HFF-Myc (cell line): ENCODE results near the gene P2RX4.
"Not testable (repeated sequence)": the region's sequence is repeated elsewhere in the genome, so short reads cannot be mapped to it uniquely, and the experiment has no call there.

Source experiments
- DNase-seq: peaks from one replicate; pipeline ENCODE4 v3.0.0-alpha.2; 2011; ENCODE audit warnings: low read depth; ENCODE audit errors: extremely low read depth
- H3K4me3 ChIP-seq: replicated peaks from 2 replicates; pipeline ENCODE4 v1.5.1; 2011; ENCODE audit warnings: low read depth, mild to moderate bottlenecking, control low read depth, low read length
- TF ChIP-seq, protein P1 (sequence below): IDR thresholded peaks from 2 replicates; pipeline ENCODE4 v1.5.1; 2012; ENCODE audit warnings: mild to moderate bottlenecking, low read depth, low read length, control low read depth; ENCODE audit errors: missing control alignments

Gene P2RX4

DNA sequence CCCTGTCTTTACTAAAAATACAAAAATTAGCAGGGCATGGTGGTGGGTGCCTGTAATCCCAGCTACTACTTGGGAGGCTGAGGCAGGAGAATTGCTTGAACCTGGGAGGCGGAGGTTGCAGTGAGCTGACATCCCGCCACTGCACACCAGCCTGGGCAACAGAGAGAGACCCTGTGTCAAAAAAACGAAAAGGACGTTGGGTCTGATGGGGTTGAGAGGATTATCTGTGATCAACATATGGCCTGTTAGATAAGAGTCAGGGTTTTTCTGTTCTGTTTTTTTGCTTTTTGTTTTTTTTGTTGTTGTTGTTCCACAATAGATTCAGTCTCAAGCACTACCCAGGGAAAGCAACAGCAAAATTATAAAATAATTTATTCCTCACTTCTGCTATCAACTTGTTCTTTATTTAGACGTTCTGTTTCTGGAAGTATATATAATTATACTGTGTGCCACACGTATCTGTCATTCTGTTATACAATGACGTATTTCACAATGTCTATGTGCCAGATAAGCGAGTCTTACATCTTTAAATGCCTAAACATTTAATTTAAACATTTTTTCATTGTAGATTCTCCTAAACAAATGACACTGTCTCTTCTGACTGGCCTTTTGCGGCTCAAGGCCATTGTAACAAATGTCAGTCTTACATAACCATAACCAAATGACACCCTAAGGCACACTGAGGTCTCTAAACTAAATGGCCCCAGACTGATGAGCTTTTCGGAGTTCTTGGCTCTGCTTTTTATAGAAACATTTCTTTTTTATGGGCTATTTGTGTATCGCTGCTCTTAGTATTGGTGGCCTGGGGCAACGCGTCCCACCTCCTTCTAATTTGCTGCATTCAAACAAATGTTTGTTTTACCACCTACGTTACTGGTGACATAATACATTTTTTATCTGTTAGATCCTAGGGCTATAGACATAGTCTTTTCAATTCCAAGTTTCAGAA lies 7.2 kb upstream of the P2RX4 start:
- no peak overlapping the region for H3K4me3 ChIP-seq
- no peak for DNase-seq
- TF ChIP-seq, protein P1, sequence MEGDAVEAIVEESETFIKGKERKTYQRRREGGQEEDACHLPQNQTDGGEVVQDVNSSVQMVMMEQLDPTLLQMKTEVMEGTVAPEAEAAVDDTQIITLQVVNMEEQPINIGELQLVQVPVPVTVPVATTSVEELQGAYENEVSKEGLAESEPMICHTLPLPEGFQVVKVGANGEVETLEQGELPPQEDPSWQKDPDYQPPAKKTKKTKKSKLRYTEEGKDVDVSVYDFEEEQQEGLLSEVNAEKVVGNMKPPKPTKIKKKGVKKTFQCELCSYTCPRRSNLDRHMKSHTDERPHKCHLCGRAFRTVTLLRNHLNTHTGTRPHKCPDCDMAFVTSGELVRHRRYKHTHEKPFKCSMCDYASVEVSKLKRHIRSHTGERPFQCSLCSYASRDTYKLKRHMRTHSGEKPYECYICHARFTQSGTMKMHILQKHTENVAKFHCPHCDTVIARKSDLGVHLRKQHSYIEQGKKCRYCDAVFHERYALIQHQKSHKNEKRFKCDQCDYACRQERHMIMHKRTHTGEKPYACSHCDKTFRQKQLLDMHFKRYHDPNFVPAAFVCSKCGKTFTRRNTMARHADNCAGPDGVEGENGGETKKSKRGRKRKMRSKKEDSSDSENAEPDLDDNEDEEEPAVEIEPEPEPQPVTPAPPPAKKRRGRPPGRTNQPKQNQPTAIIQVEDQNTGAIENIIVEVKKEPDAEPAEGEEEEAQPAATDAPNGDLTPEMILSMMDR, result no peak

DNA sequence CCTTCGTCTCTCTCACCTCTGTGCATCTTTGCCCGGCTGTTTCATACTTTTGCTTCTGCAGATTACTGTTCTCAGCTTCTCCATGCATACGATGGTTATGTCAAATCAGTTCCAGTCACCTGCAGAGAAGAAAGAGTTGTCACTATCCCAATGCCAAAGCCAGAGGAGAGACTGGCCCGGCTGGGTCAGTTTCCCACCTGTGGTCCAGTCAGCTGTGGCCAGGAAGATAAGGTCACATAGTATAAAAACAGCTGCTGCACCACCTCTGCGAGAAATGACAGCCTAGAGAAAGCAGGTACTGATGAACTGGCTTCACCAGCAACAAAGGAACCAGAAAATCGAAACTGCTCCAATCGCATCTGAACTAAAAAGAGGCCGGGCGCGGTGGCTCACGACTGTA lies 6.4 kb upstream of the P2RX4 start:
- TF ChIP-seq, protein P1, result no peak
- no peak for DNase-seq
- no peak overlapping the region for H3K4me3 ChIP-seq

DNA sequence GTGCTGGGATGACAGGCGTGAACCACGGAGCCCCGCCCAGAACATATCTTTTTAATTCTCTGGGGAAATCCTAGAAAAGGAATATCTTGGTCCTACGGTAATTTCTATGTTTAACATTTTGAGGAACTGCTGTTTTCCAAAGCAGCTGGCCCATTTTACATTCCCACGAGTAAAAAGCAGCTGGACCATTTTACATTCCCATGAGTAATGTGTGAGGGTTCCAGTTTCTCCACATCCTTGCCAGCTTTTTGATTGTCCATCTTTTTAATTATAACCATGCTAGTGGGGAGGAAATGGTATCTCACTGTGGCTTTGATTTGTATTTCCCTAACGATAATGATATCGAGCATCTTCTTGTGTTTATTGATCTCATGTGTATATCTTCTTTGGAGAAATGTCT lies 4.4 kb upstream of the P2RX4 start:
- H3K4me3 ChIP-seq, result no peak overlapping the region
- TF ChIP-seq, protein P1, result no peak
- no peak for DNase-seq

DNA sequence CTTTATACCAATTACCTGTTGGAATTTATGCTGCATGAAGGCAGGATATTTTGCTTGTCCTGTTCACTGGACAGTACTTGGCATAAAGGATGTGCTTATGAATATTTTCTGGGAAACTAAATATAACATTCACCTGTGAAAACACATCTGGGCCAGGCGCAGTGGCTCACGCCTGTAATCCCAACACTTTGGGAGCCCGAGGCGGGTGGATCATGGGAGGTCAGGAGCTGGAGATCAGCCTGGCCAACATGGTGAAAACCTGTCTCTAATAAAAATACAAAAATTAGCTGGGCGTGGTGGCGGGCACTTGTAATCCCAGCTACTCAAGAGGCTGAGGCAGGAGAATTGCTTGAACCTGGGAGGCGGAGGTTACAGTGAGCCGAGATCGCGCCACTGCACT lies 1.4 kb upstream of the P2RX4 start:
- not testable (repeated sequence) for H3K4me3 ChIP-seq, DNase-seq

DNA sequence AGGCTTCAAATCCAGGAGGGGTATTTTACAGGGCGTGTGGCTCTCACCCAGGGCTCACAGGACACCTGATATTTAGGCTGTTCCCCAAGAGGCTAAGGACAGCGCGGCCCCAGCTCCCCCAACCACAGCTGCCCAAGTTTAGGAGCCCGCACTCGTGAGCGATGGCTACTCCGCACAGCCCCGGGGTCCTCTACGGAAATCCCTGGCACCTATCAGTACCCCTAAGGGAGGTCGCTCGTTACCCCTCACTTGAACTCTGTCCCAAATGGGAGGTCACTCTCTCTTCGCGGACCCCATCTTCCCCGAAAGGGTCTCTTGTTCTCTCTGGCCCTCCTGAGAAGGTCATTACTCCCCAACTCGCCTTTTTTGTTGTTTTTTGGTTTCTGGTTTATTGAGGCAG lies 708 bp upstream of the P2RX4 start:
- H3K4me3 ChIP-seq, result peak overlapping the region; percentile 59; the same call in 1 of the 2 replicates
- DNase-seq, result no peak
- TF ChIP-seq, protein P1, result no peak

DNA sequence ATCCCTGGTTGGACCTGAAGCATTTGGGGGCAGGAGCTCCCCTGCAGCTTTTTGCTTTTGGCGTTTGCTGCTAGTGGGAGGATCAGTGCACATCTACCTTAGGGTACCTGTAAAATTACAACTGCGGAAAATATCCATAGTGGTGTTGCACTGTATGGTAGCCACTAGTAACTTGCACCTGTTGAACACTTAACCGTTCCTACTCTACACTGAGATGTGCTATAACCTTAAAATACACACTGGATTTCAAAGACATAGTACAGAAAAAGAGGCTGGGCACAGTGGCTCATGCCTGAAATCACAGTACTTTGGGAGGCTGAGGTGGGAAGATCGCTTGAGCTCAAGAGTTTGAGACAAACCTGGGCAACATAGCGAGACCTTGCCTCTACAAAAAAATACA lies 2.9 kb downstream of the P2RX4 start:
- DNase-seq, result no peak
- H3K4me3 ChIP-seq, result no peak overlapping the region
- TF ChIP-seq, protein P1, result no peak

DNA sequence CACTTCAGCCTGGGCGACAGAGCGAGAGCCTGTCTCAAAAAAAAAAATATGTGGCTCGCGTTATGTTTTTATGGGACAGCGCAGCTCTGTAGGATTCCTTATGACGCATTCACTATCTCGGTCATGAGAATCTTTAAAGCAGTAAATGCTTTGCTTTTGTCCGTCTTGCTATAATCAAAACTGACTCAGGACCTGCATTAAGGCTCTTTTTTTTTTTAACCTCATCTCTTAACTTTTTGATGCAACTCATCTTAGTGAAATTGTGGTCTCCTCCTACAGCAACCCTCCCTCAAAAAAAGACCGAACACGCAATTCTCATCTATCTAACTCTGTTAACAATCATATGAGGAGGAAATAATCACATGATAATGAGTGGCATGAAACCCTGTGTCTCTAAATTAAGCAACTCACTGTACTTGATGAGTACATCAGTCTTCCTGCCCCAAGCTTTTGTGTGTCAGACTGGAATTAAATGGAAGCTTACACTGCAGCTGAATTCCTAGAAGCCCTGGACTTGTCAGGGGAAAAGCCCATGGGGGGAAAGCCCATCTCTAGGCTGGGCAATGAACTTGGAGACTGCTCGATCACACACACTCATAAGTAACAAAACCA lies 4.3 kb downstream of the P2RX4 start:
- H3K4me3 ChIP-seq, result no peak overlapping the region
- no peak for DNase-seq
- TF ChIP-seq, protein P1, result no peak
